Measurements from ENCODE around the gene PNKD.

The PNKD gene

DNA sequence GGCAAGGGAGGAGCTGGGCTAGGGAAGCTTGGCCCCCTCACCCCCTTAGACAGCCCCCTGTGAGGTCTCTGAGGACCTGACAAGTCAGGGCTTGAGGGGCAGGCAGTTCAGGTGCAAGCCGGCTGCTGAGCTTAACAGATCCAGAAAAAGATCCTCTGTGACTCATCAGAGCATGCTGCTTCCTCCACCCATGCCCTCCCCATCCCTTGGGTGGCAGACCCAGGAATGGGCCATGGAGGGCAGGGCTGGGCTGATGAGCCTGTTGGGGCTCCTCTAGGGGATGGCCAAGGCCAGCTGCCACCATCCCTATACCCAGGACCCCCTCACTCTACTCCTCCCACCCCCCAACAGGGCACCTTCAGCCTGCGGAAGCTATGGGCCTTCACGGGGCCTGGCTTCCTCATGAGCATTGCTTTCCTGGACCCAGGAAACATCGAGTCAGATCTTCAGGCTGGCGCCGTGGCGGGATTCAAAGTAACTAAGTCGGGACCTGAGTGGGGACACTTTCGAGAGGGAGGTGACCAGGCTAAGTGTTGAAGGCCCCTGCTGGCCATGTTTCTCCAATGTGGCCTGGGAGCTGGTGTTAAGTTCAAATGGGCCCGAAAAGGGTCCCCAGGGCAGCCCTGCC lies 113.7 kb downstream of the PNKD start:
- no peak for DNase-seq

DNA sequence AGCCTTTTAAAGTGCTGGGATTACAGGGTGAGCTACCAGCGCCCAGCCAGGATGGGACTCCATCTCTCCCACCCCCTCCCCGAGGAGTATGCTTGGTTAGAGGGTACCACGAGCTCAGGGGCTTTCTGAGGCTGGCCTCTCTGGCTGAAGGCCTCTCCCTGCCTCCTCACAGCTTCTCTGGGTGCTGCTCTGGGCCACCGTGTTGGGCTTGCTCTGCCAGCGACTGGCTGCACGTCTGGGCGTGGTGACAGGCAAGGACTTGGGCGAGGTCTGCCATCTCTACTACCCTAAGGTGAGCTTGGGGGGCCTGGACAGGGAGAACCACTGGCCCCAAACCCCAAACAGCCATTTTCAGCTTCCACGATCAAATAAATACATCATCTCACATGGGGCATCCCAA lies 114.7 kb downstream of the PNKD start:
- DNase-seq: no peak

DNA sequence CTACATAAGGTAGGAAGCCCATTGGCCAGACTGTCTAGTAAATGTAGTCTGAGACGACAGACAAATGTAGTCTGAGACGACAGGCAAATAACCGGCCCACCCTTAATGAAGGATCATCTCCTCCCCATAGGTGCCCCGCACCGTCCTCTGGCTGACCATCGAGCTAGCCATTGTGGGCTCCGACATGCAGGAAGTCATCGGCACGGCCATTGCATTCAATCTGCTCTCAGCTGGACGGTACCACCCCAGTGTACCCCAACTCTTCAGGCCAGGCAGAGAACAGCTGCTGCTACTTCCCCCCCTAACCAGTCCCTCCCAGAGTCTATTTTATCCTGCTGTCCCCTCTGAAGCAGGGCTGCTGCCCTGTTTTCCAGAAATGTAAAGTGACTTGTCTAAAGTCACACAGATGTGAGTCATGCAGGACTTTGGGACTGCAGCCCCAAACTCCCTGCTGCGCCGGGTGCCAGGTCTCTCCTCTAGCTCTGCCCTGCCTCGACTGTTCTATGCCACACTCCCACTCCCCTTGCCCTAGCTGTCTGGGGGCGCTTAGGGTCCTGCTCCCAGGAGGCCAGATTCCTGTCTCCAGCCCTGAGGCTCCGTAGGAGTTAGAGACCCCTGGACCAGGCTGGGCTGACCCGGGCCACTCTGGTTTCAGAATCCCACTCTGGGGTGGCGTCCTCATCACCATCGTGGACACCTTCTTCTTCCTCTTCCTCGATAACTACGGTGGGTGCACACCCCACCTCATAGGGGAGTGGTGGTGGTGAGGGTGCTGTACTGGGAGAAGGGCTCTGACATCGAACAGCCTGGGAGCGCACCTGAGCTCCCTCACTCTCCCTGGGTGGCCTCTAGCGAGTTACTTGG lies 116.4 kb downstream of the PNKD start:
- no peak for DNase-seq

DNA sequence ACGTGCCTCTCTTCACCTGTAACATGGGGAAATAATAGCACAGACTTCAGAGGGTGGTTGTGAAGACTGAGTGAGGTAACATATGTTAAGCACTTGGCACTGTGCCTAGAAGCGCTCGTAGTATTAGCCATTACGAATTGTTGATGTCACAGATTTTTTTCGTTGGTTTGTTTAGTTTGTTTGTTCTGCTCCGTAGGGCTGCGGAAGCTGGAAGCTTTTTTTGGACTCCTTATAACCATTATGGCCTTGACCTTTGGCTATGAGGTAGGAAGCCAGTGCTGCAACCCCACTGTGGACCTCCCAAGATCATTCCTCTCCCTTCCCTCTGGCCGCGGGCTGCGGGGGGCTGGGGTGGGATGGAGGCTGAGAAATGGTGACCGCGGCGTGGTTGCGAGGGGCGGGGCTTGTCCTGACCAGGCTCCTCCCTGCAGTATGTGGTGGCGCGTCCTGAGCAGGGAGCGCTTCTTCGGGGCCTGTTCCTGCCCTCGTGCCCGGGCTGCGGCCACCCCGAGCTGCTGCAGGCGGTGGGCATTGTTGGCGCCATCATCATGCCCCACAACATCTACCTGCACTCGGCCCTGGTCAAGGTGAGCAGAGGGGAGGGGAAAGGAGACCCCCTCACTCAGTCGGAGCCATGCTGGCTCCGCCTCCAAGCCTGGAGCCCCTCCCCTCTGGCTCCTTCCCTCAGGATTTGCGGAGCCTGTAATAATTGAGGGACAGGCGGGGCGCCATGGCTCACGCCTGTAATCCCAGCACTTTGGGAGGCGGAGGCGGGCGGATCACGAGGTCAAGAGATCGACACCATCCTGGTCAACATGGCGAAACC lies 117.3 kb downstream of the PNKD start:
- DNase-seq: peak; percentile 89

DNA sequence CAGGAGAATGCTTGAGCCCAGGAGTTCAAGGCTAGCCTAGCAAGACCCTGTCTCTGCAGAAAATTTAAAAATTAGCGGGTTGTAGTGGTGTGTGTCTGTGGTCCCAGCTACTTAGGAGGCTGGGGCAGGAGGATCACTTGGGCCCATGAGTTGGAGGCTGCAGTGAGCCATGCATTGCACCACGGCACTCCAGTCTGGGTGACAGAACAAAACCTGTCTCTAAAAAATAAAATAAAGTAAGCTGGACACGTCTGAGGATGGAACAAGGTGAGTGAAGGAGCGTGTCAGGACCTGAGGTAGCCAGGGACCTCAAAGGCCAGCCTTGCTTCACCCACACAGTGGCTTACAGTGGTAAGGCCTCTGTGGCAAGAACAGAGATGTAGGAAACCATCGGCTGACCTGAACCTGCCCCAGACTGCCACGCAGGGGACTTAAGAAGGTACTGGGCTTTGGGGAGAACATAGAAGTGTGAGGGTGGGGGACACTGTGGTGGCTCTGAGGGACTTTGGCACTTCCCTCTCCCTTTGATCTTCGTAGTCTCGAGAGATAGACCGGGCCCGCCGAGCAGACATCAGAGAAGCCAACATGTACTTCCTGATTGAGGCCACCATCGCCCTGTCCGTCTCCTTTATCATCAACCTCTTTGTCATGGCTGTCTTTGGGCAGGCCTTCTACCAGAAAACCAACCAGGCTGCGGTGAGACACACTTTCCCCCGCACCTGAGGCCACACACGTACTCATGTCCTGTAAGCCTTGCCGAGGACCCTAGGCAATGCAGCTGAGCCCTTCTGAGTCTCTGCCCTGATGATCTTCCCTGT lies 119.2 kb downstream of the PNKD start:
- DNase-seq: no peak

DNA sequence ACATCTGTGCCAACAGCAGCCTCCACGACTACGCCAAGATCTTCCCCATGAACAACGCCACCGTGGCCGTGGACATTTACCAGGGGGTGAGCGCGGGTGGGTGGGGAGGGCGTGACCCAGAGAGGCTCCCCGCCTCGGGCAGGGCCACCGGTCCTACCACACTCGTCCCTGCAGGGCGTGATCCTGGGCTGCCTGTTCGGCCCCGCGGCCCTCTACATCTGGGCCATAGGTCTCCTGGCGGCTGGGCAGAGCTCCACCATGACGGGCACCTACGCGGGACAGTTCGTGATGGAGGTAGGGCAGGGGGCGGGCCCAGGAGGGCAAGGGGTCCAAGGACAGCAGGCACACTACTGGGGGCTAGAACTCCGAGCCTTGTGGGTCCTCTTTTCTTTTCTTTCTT lies 120.9 kb downstream of the PNKD start:
- no peak for DNase-seq

- no peak for DNase-seq
These were observed 122.1 kb downstream of the PNKD start for GRCh38 chr2:218392459-218392858.

DNA sequence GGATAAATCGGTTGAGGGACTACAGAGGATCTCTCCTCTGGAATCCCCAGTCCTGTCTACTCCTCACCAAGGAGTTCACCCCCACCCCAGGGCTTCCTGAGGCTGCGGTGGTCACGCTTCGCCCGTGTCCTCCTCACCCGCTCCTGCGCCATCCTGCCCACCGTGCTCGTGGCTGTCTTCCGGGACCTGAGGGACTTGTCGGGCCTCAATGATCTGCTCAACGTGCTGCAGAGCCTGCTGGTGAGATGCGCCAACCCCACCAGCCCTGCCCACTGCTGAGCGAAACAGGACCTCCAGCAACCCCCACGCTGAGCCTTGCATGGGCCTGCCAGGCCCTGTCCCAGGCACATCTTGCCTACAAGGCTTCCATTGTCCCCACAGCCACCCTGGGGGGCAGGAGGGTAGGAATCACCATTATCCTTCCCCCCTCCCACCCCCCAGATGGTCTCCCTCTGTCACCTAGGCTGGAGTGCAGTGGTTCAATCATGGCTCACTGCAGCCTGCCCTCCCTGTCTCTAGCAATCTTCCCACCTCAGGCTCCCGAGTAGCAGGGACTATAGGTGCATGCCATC lies 122.7 kb downstream of the PNKD start:
- no peak for DNase-seq

DNA sequence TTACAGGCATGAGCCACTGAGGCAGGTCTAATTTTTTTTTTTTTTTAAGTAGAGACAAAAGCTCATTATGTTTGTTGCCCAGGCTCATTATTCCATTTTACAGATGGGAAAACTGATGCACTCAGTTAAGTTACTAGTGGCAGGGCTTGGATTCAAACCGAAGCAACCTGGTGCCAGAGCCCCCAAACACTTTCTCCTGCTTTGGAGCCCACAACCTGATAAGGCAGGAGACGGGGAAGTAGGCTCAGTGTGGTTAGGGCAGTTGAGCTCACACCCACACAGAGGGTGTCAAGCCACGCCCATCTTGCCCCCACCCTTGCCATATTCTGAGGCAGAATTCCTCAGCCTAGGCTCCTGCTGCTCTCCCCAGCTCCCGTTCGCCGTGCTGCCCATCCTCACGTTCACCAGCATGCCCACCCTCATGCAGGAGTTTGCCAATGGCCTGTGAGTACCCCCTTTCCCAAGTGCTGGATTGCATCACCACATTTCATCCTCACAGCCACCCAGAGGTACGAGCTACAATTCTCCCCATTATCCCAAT lies 123.5 kb downstream of the PNKD start:
- DNase-seq: no peak

DNA sequence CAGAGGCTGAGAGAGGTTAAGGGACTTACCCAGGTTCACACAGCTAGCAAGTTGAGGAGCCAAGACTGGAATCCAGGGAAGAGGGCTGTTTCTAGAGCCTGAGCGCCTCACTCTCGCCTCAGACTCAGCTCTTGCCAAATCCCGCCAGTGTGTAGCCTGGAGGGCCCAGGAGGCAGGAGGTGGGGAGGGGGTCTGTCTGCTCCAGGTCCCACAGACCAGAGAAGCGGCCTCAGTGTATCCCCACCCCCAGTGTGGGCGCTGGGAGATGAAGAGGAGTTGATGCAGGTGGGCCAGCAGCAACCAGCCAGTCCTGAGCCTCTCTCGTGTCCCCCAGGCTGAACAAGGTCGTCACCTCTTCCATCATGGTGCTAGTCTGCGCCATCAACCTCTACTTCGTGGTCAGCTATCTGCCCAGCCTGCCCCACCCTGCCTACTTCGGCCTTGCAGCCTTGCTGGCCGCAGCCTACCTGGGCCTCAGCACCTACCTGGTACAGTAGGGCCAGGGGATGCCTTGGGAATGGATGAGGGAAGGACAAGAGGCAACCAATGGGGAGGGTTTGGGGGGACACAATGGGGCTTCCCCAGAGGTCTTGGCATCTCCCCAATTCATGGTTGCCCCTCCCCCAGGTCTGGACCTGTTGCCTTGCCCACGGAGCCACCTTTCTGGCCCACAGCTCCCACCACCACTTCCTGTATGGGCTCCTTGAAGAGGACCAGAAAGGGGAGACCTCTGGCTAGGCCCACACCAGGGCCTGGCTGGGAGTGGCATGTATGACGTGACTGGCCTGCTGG lies 124.2 kb downstream of the PNKD start:
- DNase-seq: no peak

DNA sequence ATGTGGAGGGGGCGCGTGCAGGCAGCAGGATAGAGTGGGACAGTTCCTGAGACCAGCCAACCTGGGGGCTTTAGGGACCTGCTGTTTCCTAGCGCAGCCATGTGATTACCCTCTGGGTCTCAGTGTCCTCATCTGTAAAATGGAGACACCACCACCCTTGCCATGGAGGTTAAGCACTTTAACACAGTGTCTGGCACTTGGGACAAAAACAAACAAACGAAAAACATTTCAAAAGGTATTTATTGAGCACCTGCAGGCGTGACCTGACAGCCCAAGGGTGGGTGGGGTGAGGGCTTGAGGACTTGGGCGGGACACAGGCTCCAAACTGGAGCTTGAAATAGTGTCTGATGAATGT lies 124.7 kb downstream of the PNKD start:
- no peak for DNase-seq

- no peak for DNase-seq
These were observed 125.1 kb downstream of the PNKD start for GRCh38 chr2:218395456-218395825.

DNA sequence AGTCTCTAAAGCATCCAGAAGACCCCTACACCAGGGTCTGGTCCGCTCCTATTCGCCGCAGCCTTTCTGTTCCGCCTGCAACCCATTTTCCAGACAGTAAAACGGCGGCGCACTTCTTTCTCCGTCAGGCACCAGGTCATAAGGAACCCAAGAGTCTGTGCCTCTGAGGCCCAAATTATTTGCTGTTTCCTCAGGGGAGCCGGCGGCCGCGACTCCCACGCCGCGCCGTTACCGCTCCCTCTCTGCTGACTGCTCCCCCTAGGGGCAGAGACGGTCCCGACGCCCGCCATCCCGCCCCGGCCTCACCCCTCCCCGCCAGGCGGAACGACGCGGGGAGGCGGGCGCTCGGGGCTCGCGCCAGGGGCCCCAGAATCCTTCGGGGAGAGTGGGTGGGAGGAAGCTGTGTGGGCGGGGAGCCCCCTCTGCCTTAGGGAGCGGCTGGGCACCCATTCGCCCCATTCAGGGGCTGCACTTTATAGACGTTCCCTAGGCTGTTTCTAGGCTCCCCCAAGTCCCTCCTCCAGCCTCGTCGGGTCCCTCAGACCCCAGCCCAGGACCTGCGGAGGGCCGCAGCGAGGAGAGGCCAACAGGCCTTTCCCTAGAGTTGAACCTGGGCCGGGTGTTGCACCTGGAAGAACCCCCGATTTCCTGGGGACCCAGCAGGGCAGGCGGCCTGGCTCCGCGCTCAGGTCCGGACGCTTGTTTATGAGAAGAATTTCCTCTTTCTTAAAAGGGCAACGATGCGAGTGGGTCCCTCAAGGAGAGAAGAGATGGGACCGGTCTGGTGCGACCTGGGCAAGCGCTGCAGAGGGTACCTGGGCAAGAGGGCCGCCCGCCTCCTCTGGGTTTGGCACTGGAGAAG lies 125.7 kb downstream of the PNKD start:
- peak; percentile 98 for DNase-seq

Measured in NCI-H82 (cell line).